Loucy (cell line): ENCODE results near the gene RIMBP2.

Experiments used
- EZH2phosphoT487 ChIP-seq: fragments of 200-600 bp; IDR thresholded peaks from 2 replicates; pipeline ENCODE4 v1.6.1; 2018; ENCODE audit warnings: antibody characterized with exemption, mild to moderate bottlenecking, moderate library complexity, borderline replicate concordance
- TF ChIP-seq, protein P1 (sequence below): fragments of 200-600 bp; sonication (generic); conservative IDR thresholded peaks from 2 replicates; pipeline ENCODE4 v1.5.1; 2014; ENCODE audit warnings: mild to moderate bottlenecking, antibody characterized with exemption, low read length

DNA sequence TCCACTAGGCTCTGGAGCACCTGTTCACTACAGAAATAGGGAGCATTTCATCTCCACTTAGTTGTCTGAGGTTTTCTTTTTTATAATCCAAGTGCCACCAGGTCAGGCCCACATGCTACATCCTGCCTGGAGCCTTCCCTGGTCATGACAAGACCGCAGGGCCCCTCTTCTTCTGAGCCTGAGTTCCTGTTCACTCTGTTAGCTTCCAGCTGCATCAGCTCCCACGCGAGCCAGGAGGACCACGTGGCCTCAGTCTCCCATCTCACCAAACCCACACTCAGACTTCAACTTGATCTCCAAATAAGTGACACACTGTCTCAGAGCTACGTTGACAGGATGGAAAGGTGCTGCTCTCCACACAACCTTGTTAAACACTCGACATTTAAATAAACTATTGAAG is 21.0 kb downstream of the RIMBP2 start:
- TF ChIP-seq, protein P1, sequence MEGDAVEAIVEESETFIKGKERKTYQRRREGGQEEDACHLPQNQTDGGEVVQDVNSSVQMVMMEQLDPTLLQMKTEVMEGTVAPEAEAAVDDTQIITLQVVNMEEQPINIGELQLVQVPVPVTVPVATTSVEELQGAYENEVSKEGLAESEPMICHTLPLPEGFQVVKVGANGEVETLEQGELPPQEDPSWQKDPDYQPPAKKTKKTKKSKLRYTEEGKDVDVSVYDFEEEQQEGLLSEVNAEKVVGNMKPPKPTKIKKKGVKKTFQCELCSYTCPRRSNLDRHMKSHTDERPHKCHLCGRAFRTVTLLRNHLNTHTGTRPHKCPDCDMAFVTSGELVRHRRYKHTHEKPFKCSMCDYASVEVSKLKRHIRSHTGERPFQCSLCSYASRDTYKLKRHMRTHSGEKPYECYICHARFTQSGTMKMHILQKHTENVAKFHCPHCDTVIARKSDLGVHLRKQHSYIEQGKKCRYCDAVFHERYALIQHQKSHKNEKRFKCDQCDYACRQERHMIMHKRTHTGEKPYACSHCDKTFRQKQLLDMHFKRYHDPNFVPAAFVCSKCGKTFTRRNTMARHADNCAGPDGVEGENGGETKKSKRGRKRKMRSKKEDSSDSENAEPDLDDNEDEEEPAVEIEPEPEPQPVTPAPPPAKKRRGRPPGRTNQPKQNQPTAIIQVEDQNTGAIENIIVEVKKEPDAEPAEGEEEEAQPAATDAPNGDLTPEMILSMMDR: no peak
- no peak for TF ChIP-seq EZH2phosphoT487
